ENCODE data around the gene ZNF83.
"Not testable (repeated sequence)": the region's sequence is repeated elsewhere in the genome, so short reads cannot be mapped to it uniquely, and the experiment has no call there.

The ZNF83 gene

DNA sequence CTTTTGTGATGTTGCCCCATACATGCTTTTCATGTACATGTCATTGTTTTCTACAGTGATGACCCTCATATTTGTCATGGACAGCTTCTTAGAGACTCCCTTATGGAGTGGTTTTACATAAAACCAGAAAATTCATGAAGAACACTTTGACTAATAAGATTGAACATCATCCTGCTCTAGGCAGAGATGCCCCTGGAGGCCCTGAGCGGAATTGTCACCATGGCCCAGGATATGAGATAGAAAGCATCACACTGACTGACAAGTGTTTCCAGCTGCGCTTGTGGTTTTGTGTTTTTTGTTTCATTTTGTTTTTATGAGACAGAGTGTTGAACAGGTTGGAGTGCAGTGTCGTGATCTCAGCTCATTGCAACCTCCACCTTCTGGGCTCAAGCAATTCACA, 45.9 kb downstream of the ZNF83 start:
- ChIA-PET CTCF (no interaction called here), POLR2A (no interaction called here)
- TF ChIP-seq, protein P1, sequence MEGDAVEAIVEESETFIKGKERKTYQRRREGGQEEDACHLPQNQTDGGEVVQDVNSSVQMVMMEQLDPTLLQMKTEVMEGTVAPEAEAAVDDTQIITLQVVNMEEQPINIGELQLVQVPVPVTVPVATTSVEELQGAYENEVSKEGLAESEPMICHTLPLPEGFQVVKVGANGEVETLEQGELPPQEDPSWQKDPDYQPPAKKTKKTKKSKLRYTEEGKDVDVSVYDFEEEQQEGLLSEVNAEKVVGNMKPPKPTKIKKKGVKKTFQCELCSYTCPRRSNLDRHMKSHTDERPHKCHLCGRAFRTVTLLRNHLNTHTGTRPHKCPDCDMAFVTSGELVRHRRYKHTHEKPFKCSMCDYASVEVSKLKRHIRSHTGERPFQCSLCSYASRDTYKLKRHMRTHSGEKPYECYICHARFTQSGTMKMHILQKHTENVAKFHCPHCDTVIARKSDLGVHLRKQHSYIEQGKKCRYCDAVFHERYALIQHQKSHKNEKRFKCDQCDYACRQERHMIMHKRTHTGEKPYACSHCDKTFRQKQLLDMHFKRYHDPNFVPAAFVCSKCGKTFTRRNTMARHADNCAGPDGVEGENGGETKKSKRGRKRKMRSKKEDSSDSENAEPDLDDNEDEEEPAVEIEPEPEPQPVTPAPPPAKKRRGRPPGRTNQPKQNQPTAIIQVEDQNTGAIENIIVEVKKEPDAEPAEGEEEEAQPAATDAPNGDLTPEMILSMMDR (IDR thresholded peaks at IDR 0.05; ENCODE audit: insufficient read depth, low read length, missing control alignments) = no peak
- no peak for DNase-seq (ENCODE audit: low read depth, low spot score)
- no peak overlapping the region for H3K4me3 ChIP-seq (ENCODE audit: low read depth, low read length)

GRCh38 chr19:52590728-52591127, 47.4 kb downstream of the ZNF83 start:
- TF ChIP-seq, protein P1 (IDR thresholded peaks at IDR 0.05; ENCODE audit: insufficient read depth, low read length, missing control alignments) = no peak
- H3K4me3 ChIP-seq (ENCODE audit: low read depth, low read length) = no peak overlapping the region
- CTCF ChIA-PET = no interaction called here
- POLR2A ChIA-PET = no interaction called here
- DNase-seq (ENCODE audit: low read depth, low spot score) = no peak

GRCh38 chr19:52585604-52586003, 52.6 kb downstream of the ZNF83 start:
- DNase-seq (ENCODE audit: low read depth, low spot score) = no peak
- ChIA-PET CTCF (no interaction called here), POLR2A (no interaction called here)
- H3K4me3 ChIP-seq (ENCODE audit: low read depth, low read length) = no peak overlapping the region
- TF ChIP-seq, protein P1 (IDR thresholded peaks at IDR 0.05; ENCODE audit: insufficient read depth, low read length, missing control alignments) = no peak

DNA sequence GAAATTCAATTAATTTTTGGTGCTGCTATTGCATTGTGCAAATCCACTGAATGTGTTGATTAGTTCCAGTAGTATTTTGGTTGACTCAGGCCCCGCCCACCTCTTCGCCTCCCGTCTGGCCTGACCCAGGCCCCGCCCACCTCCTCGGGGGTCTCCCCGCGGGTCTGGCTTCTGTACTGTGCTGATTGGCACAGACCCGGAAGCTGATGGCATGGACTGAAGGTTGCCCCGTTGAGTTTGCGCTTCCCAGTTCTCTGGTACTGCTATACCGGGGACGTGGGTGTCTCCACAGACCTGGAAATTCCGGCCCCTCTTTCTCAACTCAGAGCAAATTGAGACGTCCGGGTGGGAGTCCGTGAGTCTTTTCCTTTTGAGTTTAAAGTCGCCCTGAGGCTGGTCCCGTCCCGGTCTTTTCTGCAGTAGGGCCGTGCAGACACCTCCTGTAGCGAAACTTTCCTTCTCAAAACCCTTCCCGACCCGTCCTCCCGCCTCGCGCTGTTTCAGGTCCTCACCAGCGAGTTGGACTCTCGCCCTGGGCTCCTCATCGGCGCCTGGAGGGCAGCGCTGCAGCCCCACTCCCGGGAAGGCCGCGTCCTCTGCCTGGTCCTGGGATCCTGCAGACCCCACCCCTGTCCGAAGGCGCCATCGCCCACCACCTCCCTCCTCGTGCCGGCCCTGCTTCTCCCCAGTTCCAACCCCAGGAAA, 53.3 kb downstream of the ZNF83 start:
- H3K4me3 ChIP-seq (ENCODE audit: low read depth, low read length) = no peak overlapping the region
- CTCF ChIA-PET = no interaction called here
- POLR2A ChIA-PET = no interaction called here
- TF ChIP-seq, protein P1 (IDR thresholded peaks at IDR 0.05; ENCODE audit: insufficient read depth, low read length, missing control alignments) = no peak
- no peak for DNase-seq (ENCODE audit: low read depth, low spot score)

DNA sequence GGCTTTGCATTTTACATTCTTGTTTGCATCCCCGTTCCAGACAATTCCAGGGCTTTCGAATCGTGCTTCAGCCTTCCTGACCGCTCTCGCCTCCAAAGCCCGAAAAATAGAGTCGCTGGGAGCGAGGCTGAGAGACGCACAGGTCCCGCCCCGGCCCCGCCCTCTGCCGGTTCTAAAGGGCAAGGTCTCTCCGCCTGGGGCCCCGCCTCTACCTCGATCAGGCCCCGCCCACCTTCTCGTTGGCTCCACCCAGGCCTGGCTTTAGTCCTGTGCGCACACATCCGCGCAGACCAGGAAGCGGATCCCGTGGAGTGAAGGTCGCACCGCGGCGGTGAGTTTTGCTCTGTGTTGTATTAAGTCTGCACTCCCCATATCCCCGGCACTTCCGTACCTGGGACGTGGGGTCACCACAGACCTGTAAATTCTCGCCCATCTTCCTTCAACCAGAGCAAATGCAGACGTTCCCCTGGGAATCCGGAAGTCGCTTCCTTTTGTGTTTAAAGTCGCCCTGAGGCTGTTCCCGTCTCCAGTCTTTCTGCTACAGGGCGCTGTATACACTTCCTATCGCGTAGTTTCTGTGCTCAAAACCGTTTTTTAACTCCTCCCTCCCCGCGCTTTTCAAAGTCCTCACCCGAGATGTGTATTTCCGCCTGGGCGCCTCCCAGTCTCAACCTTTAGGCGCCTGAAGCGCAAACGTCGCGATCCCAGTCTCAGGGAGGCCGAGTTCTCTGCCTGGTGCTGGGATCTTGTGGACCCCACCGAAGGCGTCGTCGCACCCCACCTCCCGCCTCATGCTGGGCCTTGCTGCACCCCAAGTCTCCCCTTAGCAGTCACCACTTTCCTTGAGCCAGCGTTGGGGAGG, 67.9 kb downstream of the ZNF83 start, which contains the start of gene ZNF701:
Gene ZNF701 (plus strand): TSS at position 288 of the 862 bp plus-strand sequence. CDS start 3,861 bp downstream, outside the sequence.
- CTCF ChIA-PET = no interaction called here
- peak within 1 kb of the TSS; percentile 83 for H3K4me3 ChIP-seq (ENCODE audit: low read depth, low read length)
- DNase-seq (ENCODE audit: low read depth, low spot score) = peak; percentile 37
- POLR2A ChIA-PET = no interaction called here
- TF ChIP-seq, protein P1 (IDR thresholded peaks at IDR 0.05; ENCODE audit: insufficient read depth, low read length, missing control alignments) = peak; percentile 23

GRCh38 chr19:52569638-52569999, 68.5 kb downstream of the ZNF83 start:
- CTCF ChIA-PET; POLR2A ChIA-PET; DNase-seq (ENCODE audit: low read depth, low spot score): not testable (repeated sequence)
- peak overlapping the region; percentile 83 for H3K4me3 ChIP-seq (ENCODE audit: low read depth, low read length)

Measured in AG04449 (cell line).